Measurements from ENCODE around the gene ABTB2. TPM values are rescaled to one million over a fixed set of nuclear protein-coding genes. Genes with fewer than 3 reads are reported as not detected.

Gene ABTB2
- total and polyA plus RNA-seq, 7 experiments from 2014 or later: 0.03 to 5.3 (median 0.26) TPM

- peak overlapping the region in 1 of 9 donors; percentile 36 for H3K27ac Mint-ChIP-seq
- ATAC-seq (no peak), DNase-seq (no peak)
- intact Hi-C loops (cut with micrococcal nuclease): no loop called here
- no peaks in the 10 kb centered on the region for H3K9me3 Mint-ChIP-seq
- H3K27me3 Mint-ChIP-seq: no peaks in the 10 kb centered on the region
- Histone ChIP-seq H3K27me3 (ENCODE audit: control insufficient read depth in 2 of 2, insufficient read depth in 2 of 2, low read length in 2 of 2) (no peaks in the 10 kb centered on the region), H3K9me3 (ENCODE audit: control insufficient read depth in 2 of 3, low read length in 3 of 3) (no peaks in the 10 kb centered on the region), H3K36me3 (ENCODE audit: control insufficient read depth in 2 of 3, insufficient read depth in 3 of 3, low read length in 3 of 3) (peaks cover 16 to 98% (median 36%) of the 10 kb centered on the region in 3 experiments), H3K4me1 (ENCODE audit: control insufficient read depth in 2 of 2, insufficient read depth in 2 of 2, low read length in 2 of 2) (no peaks in the 10 kb centered on the region), H3K4me3 (ENCODE audit: low read length) (no peak overlapping the region), H3K27ac (ENCODE audit: low read depth, low read length) (no peak overlapping the region)
- ChIA-PET POLR2A (no interaction called here), CTCF (no interaction called here)
- peaks cover 19 to 75% (median 41%) of the 10 kb centered on the region in 5 donors for H3K36me3 Mint-ChIP-seq
- peaks cover 0 to 15% (median 0%) of the 10 kb centered on the region in 7 donors for H3K4me1 Mint-ChIP-seq
- no peak overlapping the region for H3K4me3 Mint-ChIP-seq
Observed at GRCh38 chr11:34134765-34135164, 223.0 kb downstream of the ABTB2 start.

GRCh38 chr11:34132261-34132965, 225.4 kb downstream of the ABTB2 start:
- Histone ChIP-seq H3K27ac (ENCODE audit: low read depth, low read length) (no peak overlapping the region), H3K4me1 (ENCODE audit: control insufficient read depth in 2 of 2, insufficient read depth in 2 of 2, low read length in 2 of 2) (no peaks in the 10 kb centered on the region), H3K36me3 (ENCODE audit: control insufficient read depth in 2 of 3, insufficient read depth in 3 of 3, low read length in 3 of 3) (peaks cover 19 to 84% (median 23%) of the 10 kb centered on the region in 3 experiments), H3K9me3 (ENCODE audit: control insufficient read depth in 2 of 3, low read length in 3 of 3) (no peaks in the 10 kb centered on the region), H3K27me3 (ENCODE audit: control insufficient read depth in 2 of 2, insufficient read depth in 2 of 2, low read length in 2 of 2) (no peaks in the 10 kb centered on the region), H3K4me3 (ENCODE audit: low read length) (no peak overlapping the region)
- CTCF ChIA-PET: interaction anchor here (0.9 kb wide), 1 partner anchor 13 kb away, joined by 4 read pairs; no protein-coding TSS in a partner anchor
- intact Hi-C loops (cut with micrococcal nuclease): no loop called here
- Mint-ChIP-seq H3K36me3 (peaks cover 10 to 70% (median 38%) of the 10 kb centered on the region in 5 donors), H3K9me3 (no peaks in the 10 kb centered on the region), H3K4me1 (peaks cover 0 to under 1% (median 0%) of the 10 kb centered on the region in 7 donors), H3K4me3 (no peak overlapping the region), H3K27me3 (no peaks in the 10 kb centered on the region), H3K27ac (no peak overlapping the region)
- ATAC-seq (no peak), DNase-seq (no peak)
- POLR2A ChIA-PET: no interaction called here

DNA sequence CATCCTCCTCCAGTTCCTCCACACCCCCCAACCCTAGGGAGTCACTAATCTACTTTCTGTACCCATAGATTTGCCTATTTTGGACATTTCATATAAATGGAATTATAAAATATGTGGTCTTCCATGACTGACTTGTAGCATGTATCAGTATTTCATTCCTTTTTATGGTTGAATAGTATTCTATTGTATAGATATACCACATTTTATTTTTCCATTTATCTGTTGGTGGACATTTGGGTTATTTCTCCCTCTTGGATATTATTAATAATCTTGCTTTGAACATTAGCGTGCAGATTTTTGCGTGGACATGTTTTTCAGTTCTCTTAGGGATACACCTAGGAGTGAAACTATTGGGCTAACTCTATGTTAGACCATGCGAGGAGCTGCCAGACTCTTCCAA, 229.0 kb downstream of the ABTB2 start:
- DNase-seq: no peak
- H3K4me1 Mint-ChIP-seq: no peaks in the 10 kb centered on the region
- Histone ChIP-seq H3K4me1 (ENCODE audit: control insufficient read depth in 2 of 2, insufficient read depth in 2 of 2, low read length in 2 of 2) (no peaks in the 10 kb centered on the region), H3K27ac (ENCODE audit: low read depth, low read length) (no peak overlapping the region), H3K27me3 (ENCODE audit: control insufficient read depth in 2 of 2, insufficient read depth in 2 of 2, low read length in 2 of 2) (no peaks in the 10 kb centered on the region), H3K36me3 (ENCODE audit: control insufficient read depth in 2 of 3, insufficient read depth in 3 of 3, low read length in 3 of 3) (peaks cover 11 to 84% (median 15%) of the 10 kb centered on the region in 3 experiments), H3K4me3 (ENCODE audit: low read length) (no peak overlapping the region), H3K9me3 (ENCODE audit: control insufficient read depth in 2 of 3, low read length in 3 of 3) (no peaks in the 10 kb centered on the region)
- no peak for ATAC-seq
- H3K27me3 Mint-ChIP-seq: no peaks in the 10 kb centered on the region
- H3K27ac Mint-ChIP-seq: no peak overlapping the region
- intact Hi-C loops (cut with micrococcal nuclease): no loop called here
- H3K9me3 Mint-ChIP-seq: no peaks in the 10 kb centered on the region
- H3K36me3 Mint-ChIP-seq: peaks cover 4 to 73% (median 47%) of the 10 kb centered on the region in 5 donors
- CTCF ChIA-PET: no interaction called here
- POLR2A ChIA-PET: no interaction called here
- no peak overlapping the region for H3K4me3 Mint-ChIP-seq

GRCh38 chr11:34126959-34127848, 230.6 kb downstream of the ABTB2 start:
- CTCF ChIA-PET: no interaction called here
- H3K27me3 Mint-ChIP-seq: no peaks in the 10 kb centered on the region

DNA sequence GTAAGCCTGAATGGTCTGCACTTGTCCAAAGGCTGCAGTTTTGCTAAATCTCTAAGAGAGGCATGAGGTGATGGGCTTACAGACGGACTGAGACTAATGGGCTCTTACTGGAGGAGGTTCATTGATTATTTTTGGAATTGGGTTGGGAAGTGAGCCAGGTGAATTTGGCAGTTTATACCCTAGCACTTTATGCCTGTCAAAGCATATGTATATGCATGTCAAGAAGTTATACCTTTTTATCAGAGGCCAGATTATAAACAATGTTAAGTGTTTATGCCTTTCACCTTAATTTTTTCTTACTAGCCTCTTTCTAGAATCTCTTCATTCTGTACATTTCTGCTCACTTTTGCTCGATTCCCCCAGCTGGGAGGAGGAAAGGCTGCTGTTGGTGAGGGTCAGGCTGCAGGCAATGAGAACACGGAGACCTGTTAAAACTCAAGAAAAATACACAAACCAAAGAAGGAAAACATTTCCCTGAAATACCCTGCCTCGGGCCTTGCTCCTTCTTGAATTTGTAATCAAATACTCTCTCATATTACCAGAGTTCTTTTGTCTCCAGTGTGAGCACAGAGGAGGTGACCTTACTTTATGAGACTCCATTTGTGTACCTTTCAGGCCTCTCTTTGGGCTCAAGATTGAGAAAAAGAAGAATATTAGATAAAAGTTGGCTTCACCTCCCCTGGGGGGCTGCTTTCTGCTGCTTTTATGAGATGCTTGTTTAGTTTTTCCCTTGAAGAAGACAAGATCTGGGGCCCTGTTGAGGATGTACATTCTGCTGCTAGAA, 232.7 kb downstream of the ABTB2 start:
- ChIA-PET POLR2A (no interaction called here), CTCF (no interaction called here)

More at GRCh38 chr11:34126959-34127848, 230.6 kb downstream of the ABTB2 start:
- Histone ChIP-seq H3K4me3 (ENCODE audit: low read length) (no peak overlapping the region), H3K27me3 (ENCODE audit: control insufficient read depth in 2 of 2, insufficient read depth in 2 of 2, low read length in 2 of 2) (no peaks in the 10 kb centered on the region), H3K27ac (ENCODE audit: low read depth, low read length) (no peak overlapping the region), H3K4me1 (ENCODE audit: control insufficient read depth in 2 of 2, insufficient read depth in 2 of 2, low read length in 2 of 2) (no peaks in the 10 kb centered on the region), H3K36me3 (ENCODE audit: control insufficient read depth in 2 of 3, insufficient read depth in 3 of 3, low read length in 3 of 3) (peaks cover 9 to 84% (median 15%) of the 10 kb centered on the region in 3 experiments), H3K9me3 (ENCODE audit: control insufficient read depth in 2 of 3, low read length in 3 of 3) (no peaks in the 10 kb centered on the region)
- no peak overlapping the region for H3K4me3 Mint-ChIP-seq
- H3K36me3 Mint-ChIP-seq: peaks cover 4 to 68% (median 52%) of the 10 kb centered on the region in 5 donors
- peaks cover 0 to 3% (median 0%) of the 10 kb centered on the region in 7 donors for H3K4me1 Mint-ChIP-seq
- intact Hi-C loops (cut with micrococcal nuclease): no loop called here
- POLR2A ChIA-PET: no interaction called here
- peak overlapping the region in 1 of 9 donors; percentile 48 for H3K27ac Mint-ChIP-seq
- H3K9me3 Mint-ChIP-seq: no peaks in the 10 kb centered on the region
- ATAC-seq: no peak
- no peak for DNase-seq

DNA sequence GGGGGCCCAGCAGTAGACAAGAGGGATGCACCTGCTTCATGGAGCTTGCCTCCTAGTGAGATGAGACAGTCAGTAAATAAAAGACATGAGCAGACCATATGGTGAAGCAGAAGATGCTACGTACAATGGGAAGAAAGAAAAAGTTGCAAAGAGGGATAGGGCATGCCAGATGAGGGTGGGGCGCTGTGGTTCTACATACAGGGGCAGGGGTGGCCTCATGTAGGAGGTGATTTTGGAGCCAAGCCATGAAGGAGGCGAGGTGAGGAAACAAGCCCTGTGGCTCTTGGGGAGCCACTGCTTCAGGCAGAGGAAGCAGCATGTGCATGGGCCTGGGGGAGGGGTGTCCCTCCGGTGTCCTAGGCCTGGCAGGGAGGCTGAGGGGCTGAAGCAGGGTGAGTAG, 237.2 kb downstream of the ABTB2 start:
- intact Hi-C loops (cut with micrococcal nuclease): no loop called here
- H3K36me3 Mint-ChIP-seq: peaks cover 21 to 71% (median 50%) of the 10 kb centered on the region in 5 donors

More for the DNA sequence above, 232.7 kb downstream of the ABTB2 start:
- intact Hi-C loops (cut with micrococcal nuclease): no loop called here
- Mint-ChIP-seq H3K4me3 (no peak overlapping the region), H3K27ac (no peak overlapping the region), H3K4me1 (peaks cover 0 to 5% (median 3%) of the 10 kb centered on the region in 7 donors), H3K36me3 (peaks cover 15 to 72% (median 58%) of the 10 kb centered on the region in 5 donors), H3K9me3 (no peaks in the 10 kb centered on the region), H3K27me3 (no peaks in the 10 kb centered on the region)
- no peaks in the 10 kb centered on the region for H3K4me1 ChIP-seq (ENCODE audit: control insufficient read depth in 2 of 2, insufficient read depth in 2 of 2, low read length in 2 of 2)
- DNase-seq (no peak), ATAC-seq (no peak)
- H3K9me3 ChIP-seq (ENCODE audit: control insufficient read depth in 2 of 3, low read length in 3 of 3): no peaks in the 10 kb centered on the region
- H3K27me3 ChIP-seq (ENCODE audit: control insufficient read depth in 2 of 2, insufficient read depth in 2 of 2, low read length in 2 of 2): no peaks in the 10 kb centered on the region
- H3K36me3 ChIP-seq (ENCODE audit: control insufficient read depth in 2 of 3, insufficient read depth in 3 of 3, low read length in 3 of 3): peaks cover 15 to 81% (median 20%) of the 10 kb centered on the region in 3 experiments
- H3K27ac ChIP-seq (ENCODE audit: low read depth, low read length): no peak overlapping the region
- no peak overlapping the region for H3K4me3 ChIP-seq (ENCODE audit: low read length)

More for the DNA sequence above, 237.2 kb downstream of the ABTB2 start:
- no peak for DNase-seq
- Histone ChIP-seq H3K27ac (ENCODE audit: low read depth, low read length) (no peak overlapping the region), H3K36me3 (ENCODE audit: control insufficient read depth in 2 of 3, insufficient read depth in 3 of 3, low read length in 3 of 3) (peaks cover 0 to 92% (median 25%) of the 10 kb centered on the region in 3 experiments), H3K4me1 (ENCODE audit: control insufficient read depth in 2 of 2, insufficient read depth in 2 of 2, low read length in 2 of 2) (no peaks in the 10 kb centered on the region), H3K9me3 (ENCODE audit: control insufficient read depth in 2 of 3, low read length in 3 of 3) (no peaks in the 10 kb centered on the region), H3K4me3 (ENCODE audit: low read length) (no peak overlapping the region), H3K27me3 (ENCODE audit: control insufficient read depth in 2 of 2, insufficient read depth in 2 of 2, low read length in 2 of 2) (no peaks in the 10 kb centered on the region)
- peak overlapping the region in 1 of 9 donors; percentile 25 for H3K27ac Mint-ChIP-seq
- no peak for ATAC-seq
- CTCF ChIA-PET: no interaction called here
- peaks cover 0 to 9% (median 3%) of the 10 kb centered on the region in 7 donors for H3K4me1 Mint-ChIP-seq
- POLR2A ChIA-PET: no interaction called here
- no peaks in the 10 kb centered on the region for H3K27me3 Mint-ChIP-seq
- H3K9me3 Mint-ChIP-seq: no peaks in the 10 kb centered on the region
- no peak overlapping the region for H3K4me3 Mint-ChIP-seq
